Kidney epithelial cell (primary cell): Measurements from ENCODE around the gene NDST1. TPM values are rescaled to one million over a fixed set of nuclear protein-coding genes. Genes with fewer than 3 reads are reported as not detected.

Experiments used
- DNase-seq: peaks from one replicate; pipeline ENCODE4 v3.0.0-alpha.2; 2010; ENCODE audit warnings: low read depth
- H3K27me3 ChIP-seq: 2 replicates; pipeline ENCODE4 v1.6.0; 2011; ENCODE audit warnings: low read length; ENCODE audit not compliant: control insufficient read depth, insufficient read depth
- H3K36me3 ChIP-seq: 2 replicates; pipeline ENCODE4 v1.5.1; 2011; ENCODE audit warnings: low read length; ENCODE audit not compliant: control insufficient read depth, insufficient read depth
- H3K4me3 ChIP-seq: 2 replicates; pipeline ENCODE4 v1.5.1; 2011; ENCODE audit warnings: low read depth, mild to moderate bottlenecking, control low read depth, low read length
- total RNA-seq: library from RNA; depleted of rRNA; stranded (reverse); fragments of >200 nt; gene quantifications from 2 replicates; pipeline ENCODE4 v1.2.3, GENCODE V29; 2015
- TF ChIP-seq, protein P1 (sequence below): IDR thresholded peaks from 2 replicates; pipeline ENCODE4 v1.5.1; 2011; ENCODE audit warnings: mild to moderate bottlenecking, moderate library complexity, low read length, control low read depth, inconsistent platforms; ENCODE audit not compliant: insufficient read depth, poor library complexity, severe bottlenecking

NDST1 gene
- total RNA-seq, 1 donor from 2014 or later, result 192 TPM

DNA sequence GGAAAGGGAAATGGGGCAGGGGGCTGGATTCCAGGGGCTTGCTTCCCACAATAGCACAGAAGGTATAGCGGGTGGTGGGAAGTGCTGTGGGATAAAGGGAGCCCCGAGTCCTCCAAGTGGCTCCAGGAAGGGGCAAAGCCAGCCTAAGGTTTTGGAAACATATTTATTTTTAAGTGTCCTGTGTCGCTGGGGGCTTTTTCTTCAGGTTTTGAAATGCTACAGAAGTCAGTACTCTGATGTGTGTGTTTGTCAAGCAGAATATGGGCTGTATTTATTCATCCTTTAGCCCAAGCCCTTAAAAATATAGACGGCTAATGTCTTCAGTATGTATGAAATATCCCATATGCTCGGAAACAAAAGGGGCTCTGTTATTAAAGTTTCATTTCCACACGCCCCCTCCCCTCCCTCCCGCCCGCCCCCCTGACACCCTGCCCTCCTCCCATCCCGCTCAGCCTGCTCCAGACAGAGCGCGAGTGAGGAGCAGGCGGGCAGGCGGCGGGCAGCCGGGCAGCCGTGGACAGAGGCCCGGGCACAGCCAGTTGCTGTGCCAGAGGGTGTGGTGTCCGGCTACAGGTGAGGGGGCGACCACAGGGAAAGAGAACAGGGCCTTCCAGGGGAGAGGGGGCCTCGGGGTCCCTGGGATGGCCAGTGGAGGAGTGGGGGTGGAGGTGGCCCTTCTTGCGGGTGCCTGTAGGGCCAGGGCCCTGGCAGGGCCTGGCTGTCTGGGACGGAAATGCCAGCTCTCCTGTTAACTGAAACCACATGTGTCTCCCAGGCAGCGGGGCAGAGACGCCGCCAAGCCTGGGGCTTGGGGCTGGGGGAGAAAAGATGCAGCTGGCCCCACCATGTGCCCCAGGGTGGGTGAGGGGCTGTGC lies 92.9 kb downstream of the NDST1 start:
- Histone ChIP-seq H3K4me3 (no peak overlapping the region), H3K36me3 (no peaks in the 10 kb centered on the region), H3K27me3 (no peaks in the 10 kb centered on the region)
- TF ChIP-seq, protein P1, sequence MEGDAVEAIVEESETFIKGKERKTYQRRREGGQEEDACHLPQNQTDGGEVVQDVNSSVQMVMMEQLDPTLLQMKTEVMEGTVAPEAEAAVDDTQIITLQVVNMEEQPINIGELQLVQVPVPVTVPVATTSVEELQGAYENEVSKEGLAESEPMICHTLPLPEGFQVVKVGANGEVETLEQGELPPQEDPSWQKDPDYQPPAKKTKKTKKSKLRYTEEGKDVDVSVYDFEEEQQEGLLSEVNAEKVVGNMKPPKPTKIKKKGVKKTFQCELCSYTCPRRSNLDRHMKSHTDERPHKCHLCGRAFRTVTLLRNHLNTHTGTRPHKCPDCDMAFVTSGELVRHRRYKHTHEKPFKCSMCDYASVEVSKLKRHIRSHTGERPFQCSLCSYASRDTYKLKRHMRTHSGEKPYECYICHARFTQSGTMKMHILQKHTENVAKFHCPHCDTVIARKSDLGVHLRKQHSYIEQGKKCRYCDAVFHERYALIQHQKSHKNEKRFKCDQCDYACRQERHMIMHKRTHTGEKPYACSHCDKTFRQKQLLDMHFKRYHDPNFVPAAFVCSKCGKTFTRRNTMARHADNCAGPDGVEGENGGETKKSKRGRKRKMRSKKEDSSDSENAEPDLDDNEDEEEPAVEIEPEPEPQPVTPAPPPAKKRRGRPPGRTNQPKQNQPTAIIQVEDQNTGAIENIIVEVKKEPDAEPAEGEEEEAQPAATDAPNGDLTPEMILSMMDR, result no peak
- no peak for DNase-seq

DNA sequence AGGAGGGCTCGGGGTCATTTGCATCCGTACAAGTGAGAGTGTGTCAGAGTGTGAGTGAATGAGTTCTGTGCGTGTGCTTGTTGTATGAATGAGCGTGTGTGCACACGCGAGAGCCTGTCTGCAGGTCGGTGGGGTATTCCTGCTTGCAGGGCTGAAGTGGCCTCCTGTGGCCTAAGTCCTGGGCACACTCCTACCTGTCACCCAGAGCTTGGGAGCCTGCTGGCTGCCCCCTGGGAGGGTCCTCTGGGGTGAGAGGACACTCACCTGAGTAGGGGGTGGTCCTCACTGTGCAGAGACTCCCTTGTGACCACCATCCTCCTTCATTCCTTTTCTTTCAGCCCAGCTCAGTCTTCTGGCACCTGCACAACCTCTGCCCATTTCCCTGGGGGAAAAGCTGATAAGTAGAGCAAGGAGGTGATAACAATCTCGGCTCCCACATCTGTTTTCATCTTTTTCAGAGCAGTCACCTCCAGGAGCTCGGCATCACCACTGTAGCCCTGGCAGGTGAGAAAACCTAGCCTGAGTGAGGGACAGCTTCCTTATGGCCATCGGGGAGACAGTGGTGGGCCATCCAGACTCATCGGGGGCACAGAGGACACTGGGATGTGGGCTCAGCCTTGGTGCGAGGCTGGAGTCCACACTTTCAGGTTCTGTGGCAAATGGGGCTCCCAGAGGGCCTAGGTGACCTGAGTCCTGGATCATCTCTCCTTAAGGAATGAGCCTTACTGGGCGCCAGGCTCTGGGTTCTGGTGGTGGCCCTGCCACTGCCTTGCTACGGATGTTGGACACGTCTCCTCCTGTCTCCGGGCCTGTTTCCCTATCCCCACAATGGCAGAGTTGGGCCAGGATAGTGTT lies 93.8 kb downstream of the NDST1 start:
- no peak for DNase-seq
- no peaks in the 10 kb centered on the region for H3K36me3 ChIP-seq
- no peak overlapping the region for H3K4me3 ChIP-seq
- H3K27me3 ChIP-seq, result no peaks in the 10 kb centered on the region
- TF ChIP-seq, protein P1, result no peak

DNA sequence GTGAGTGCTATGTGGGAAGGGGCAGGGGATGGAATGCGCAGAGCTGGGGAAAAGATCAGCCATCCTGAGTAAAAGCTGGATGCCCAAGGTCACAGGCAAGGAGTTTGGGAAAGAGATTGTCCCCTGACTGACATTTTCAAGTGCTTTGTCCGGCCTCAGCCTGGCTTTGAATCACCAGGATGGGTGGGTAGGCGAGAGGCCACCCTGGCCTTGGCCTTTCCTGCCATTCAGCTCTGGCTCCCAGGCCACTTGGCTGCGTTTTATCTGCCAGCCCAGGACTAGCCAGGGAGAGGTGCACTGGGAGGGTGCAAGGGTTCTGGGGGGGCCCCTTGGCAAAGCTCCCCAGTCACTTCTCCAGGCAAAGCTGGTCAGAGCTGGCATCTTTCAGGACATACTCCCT lies 95.1 kb downstream of the NDST1 start:
- Histone ChIP-seq H3K36me3 (no peaks in the 10 kb centered on the region), H3K4me3 (no peak overlapping the region), H3K27me3 (no peaks in the 10 kb centered on the region)
- no peak for DNase-seq
- TF ChIP-seq, protein P1, result no peak

DNA sequence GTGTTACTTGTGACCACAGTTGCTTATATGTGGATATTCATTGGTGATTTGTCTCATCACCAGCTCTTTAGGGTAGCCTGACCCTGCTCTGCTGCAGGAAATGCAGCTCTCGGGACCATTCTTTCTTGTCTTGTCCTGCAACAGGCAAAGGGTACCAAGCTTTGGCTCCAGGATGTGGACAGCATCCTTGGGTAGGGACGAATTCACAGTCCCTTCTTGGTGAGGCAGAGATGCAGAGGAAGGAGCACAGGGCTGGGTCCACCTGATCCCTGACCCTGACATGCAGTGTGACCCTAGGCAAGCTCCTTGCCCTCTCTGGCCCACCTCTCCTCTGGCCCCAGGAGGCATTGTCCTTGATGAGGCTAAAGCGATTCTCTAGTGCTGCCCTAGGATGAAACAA lies 95.6 kb downstream of the NDST1 start:
- TF ChIP-seq, protein P1, result no peak
- Histone ChIP-seq H3K27me3 (no peaks in the 10 kb centered on the region), H3K36me3 (no peaks in the 10 kb centered on the region), H3K4me3 (no peak overlapping the region)
- DNase-seq, result no peak

DNA sequence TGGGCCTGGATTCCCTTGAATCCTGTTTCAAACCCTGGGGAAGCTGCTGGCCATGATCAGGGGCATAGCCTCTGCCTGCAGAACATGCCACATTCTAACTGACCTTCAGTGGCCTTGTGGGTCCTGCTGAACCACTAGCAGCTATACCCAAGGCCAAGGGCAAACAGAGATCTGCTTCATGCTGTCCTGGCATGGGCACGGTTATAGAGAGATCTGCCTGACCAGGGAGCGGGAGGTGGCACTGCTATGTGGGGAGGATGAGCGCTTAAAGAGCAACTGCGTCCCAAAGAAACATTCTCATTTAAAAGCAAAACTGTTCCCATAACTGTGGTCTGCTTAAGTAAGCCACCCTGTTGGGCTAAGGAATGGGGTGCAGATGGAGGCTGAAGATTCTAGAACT lies 96.1 kb downstream of the NDST1 start:
- TF ChIP-seq, protein P1, result no peak

More for the DNA sequence above, 96.1 kb downstream of the NDST1 start:
- Histone ChIP-seq H3K36me3 (no peaks in the 10 kb centered on the region), H3K4me3 (no peak overlapping the region), H3K27me3 (no peaks in the 10 kb centered on the region)
- no peak for DNase-seq
